Measurements from ENCODE around the gene PPP3CA.
"Not testable (repeated sequence)": the region's sequence is repeated elsewhere in the genome, so short reads cannot be mapped to it uniquely, and the experiment has no call there.

PPP3CA gene

GRCh38 chr4:101000496-101000895, 346.8 kb downstream of the PPP3CA start:
- no peak for DNase-seq (ENCODE audit: low read depth)

DNA sequence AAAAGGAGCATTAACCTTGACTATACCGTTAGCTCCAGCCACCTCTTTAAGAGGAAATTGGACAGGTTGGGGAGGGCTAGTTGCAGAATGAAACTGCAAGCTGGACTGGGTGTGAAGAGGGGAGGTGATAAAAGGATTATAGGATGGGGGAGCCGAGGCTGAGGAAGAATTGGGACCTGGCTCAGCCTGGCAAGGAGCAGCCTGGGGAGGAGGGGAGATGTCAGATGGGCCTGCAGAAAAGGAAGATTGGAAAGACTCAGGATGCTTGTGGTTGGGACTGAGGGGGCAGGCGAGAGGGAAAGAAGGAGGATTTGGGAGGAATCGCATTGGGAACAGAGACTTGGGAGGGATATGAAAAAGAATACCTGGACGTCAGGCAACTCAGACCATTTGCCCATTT, 351.7 kb downstream of the PPP3CA start:
- no peak for DNase-seq (ENCODE audit: low read depth)

DNA sequence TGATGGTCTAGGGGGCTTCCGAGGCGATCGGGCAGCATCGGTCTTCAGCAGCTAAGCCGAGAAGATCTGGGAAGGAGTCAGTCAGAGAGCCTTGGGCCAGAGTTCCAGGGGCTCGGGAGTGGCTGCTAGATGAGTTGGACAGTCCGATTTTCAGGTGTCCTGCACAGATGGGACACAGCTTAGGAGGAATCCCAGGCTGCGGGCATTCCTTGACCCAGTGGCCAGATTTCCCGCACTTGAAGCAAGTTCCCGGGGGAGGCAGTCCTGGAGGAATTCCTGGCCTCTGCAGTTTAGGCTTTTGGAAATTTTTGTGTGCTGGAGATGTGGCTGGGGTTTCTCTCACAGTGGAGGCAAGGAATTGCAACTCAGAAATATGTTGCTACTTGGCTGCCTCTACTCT, 352.3 kb downstream of the PPP3CA start:
- not testable (repeated sequence) for DNase-seq (ENCODE audit: low read depth)

- not testable (repeated sequence) for DNase-seq (ENCODE audit: low read depth)
Measured at GRCh38 chr4:100991332-100992069, 355.8 kb downstream of the PPP3CA start.

DNA sequence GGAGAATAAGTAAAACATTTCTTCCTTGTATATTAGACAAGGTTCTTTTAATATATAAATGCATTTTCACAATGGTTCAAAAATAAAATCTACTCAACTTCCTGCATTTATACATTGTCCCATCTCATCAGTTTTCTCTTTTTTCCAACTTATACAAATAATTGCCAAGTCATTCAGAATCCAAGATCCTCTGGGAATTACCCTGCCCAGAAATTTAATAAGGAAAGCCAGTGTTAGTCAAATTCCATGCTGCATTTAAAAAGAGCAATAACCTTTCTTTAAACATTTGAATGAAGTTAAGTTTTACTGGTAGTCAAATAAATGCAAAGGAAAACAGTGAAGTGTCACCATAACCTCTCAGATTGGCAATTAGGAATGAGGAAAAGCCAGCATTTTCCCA, 357.9 kb downstream of the PPP3CA start:
- DNase-seq (ENCODE audit: low read depth): no peak

- DNase-seq (ENCODE audit: low read depth): no peak
Measured at GRCh38 chr4:100988876-100989275, 358.4 kb downstream of the PPP3CA start.

DNA sequence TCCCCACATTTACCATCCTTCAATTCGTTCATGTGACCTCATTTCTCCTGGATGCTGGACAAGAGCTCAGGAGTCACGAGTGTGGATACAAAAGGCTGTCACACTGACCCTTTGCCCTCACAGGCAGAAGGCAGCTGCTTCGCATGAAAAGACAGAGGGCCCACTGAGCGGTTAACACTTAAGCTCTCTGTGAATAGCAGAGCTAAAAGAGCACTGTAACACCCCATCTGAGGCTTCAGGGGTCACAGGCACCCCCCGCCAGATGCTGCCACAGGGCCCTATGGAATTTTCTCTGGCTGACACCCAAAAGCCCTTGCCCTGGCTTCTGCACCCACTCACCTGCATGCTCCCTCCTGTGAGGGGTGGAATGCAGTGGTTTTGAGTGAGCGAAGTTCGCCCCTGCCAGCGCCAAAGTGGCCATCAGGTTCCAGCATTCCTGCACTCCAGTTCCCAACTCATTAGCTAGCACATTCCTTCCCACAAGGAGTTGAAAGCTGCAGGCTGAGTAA, 360.9 kb downstream of the PPP3CA start:
- no peak for DNase-seq (ENCODE audit: low read depth)

DNA sequence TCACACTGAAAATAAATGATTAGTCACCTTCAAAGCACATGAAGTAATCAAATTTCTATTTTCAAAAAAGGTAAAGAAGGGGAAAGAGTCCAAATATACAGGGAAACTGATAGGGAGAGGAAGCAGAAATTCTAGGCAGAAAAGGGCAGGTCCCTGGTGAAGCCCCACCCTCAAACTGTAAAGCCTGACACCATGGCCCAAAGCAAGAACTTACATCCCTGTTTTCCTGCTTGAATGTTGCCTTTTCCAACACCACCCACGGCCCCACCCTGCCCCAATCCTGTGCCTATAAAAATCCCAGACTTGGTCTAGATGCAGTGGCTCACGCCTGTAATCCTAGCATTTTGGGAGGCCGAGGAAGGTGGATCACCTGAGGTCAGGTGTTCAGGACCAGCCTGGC, 361.8 kb downstream of the PPP3CA start:
- no peak for DNase-seq (ENCODE audit: low read depth)

GRCh38 chr4:100984901-100985300, 362.4 kb downstream of the PPP3CA start:
- no peak for DNase-seq (ENCODE audit: low read depth)

GRCh38 chr4:100983426-100983825, 363.9 kb downstream of the PPP3CA start:
- no peak for DNase-seq (ENCODE audit: low read depth)

- no peak for DNase-seq (ENCODE audit: low read depth)
Measured at GRCh38 chr4:100982345-100982744, 365.0 kb downstream of the PPP3CA start.

- no peak for DNase-seq (ENCODE audit: low read depth)
Measured at GRCh38 chr4:100981447-100982204, 365.7 kb downstream of the PPP3CA start.

GRCh38 chr4:100979736-100980135, 367.6 kb downstream of the PPP3CA start:
- no peak for DNase-seq (ENCODE audit: low read depth)

- no peak for DNase-seq (ENCODE audit: low read depth)
Measured at GRCh38 chr4:100977746-100978397, 369.5 kb downstream of the PPP3CA start.

- no peak for DNase-seq (ENCODE audit: low read depth)
Measured at GRCh38 chr4:100977274-100977673, 370.1 kb downstream of the PPP3CA start.
